GM19372 (cell line): ENCODE results near the gene DENND1C.
"Not testable (repeated sequence)": the region's sequence is repeated elsewhere in the genome, so short reads cannot be mapped to it uniquely, and the experiment has no call there.

Experiments
- ATAC-seq: cut with Tn5 transposase; IDR thresholded peaks from one replicate; pipeline ENCODE4 v1.9.1; 2021; ENCODE audit warnings: mild to moderate bottlenecking, low read depth, moderate library complexity; ENCODE audit not compliant: unreplicated experiment

Gene DENND1C

DNA sequence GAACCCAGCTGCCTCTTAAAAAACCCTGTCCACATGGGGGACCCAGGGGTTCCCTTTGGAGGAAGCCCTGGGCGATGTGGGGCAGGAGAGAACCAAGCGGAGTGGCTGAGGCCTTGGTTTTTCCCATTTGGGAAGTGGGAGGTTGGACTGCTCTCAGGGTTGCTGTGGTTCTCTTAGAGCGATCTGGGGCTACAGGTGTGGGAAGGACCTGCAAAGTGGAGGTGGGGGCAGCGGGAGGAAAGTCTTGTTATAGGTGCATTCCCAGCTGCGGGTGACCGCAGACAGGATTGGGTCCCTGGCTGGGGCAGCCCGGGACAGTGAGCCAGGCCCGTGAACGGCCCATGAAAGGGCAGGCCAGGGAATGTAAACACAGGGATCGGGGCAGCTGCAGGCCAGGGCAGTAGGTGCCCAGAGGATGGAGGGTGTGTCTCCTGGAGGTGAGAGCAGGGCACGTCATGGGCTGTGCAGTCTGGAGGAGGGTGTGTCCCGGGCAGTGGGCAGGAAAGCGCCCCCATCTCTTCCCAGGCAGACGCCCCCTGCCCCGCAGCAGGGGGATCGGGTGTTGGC is 22.8 kb downstream of the DENND1C start:
- ATAC-seq, result no peak

DNA sequence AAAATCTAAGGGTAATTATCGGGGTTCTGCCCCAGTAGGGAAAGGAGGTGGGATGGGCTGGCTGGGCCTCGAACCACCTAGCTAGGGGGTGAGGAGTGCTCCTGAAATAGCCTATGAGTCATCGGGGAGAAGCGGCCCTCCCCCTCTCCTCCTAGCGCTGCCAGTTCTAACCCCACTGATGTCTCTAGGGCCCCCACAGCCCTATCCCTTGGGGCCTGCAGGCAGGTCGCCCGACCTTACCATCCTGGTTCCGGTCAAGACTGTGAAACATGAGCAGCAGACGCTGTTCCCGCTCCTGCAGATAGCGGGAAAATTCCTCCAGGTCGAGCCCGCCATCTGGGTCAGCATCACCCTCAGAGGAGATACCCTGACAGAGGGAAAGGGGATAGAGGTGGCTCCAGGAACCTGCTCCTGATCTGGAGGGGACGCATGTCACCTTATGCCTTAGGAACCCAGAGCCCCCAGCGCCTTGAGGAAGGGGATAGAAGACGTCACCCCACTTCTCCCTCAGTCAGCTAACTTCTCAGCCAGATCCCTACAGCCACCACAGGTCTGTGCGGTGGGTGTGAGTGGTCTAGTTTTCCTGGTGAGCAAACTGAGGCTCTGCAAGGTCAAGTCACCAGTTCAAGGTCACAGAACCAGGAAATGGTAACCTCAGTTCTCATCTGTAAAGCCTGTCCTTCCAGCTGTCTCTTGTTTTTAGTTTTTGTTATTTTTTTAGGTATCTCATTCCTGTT is 23.5 kb downstream of the DENND1C start:
- ATAC-seq, result no peak

DNA sequence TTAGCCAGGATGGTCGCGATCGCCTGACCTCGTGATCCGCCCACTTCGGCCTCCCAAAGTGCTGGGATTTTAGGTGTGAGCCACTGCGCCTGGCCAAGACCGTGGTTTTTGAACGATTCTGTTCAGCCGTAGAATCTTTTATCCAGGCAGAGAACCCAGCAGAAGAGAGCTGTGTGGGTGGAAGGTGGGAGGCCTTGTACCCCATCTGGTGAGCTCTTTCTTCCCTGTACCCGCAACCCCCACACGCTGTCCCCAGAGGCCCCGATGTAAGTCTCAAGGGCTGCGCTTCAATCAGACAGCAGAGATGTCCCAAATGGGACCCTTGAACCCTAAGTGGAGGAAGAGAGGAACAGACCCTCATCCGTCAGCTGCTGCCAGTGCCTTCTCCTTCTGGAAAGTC is 25.7 kb downstream of the DENND1C start:
- ATAC-seq, result no peak

DNA sequence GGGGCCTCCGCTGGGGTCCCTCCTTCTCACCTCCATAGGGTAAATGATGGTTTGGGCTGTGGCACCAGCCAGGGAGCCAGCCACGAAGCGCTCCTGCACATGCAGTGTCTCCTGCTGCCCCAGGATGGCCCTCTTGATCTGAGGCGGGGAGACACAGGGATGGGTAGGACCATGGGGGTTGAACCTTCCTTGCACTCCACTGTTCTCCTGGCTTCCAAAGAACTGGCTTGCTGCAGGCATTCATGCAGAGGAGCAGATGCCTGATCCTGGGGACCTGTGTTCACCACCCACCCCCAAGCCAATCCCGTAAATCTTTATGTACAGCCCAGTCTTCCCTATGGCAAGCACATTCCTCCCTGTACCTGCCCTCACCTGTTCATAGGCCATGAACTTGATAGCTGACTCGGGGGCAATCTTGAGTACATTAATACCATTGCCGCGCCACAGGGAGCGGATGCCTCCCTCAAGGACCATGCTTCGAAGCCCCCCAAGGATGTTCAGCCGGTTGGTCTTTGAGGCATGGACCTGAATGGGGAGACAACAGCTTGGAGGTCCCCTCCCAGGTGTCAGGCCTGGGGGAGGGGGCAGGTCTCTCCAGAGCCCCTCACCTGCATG is 27.5 kb downstream of the DENND1C start:
- no peak for ATAC-seq

DNA sequence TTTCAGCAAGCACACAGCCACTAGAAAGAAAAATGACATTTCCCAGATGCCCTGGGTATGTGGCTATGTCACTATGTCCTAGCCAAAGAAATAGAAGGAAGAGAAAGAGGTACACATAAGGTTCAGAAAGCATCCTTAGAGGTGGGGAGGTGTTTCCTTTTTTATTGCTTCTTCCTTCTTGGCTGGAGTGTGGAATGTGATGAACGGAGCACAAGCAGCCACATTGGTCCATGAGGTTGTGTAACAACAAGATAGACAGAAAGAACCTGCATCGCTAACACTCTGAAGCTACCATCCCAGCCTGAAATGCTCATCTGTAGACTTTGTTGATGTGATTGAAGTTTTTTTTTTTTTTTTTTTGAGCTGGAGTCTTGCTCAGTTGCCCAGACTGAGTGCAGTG is 28.7 kb downstream of the DENND1C start:
- no peak for ATAC-seq

DNA sequence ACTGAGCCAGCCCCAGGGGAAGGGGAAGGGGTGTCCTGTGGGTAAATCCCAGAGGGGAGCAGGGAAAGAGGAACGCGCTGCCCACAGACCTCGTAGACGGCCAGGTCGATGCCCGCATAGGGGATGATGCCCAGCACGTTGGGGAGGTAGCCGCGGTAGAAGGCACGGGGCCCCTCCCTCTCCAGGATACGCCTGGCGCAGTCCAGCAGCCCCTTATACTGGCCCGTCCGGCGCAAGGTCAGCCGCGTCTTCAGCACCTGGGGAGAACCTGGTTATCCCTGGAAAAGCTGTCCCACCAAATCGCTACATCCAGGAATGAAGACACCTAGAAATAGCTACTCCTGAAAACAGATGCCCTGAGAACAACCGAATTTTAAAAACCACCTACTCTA is 29.4 kb downstream of the DENND1C start:
- ATAC-seq, result no peak

DNA sequence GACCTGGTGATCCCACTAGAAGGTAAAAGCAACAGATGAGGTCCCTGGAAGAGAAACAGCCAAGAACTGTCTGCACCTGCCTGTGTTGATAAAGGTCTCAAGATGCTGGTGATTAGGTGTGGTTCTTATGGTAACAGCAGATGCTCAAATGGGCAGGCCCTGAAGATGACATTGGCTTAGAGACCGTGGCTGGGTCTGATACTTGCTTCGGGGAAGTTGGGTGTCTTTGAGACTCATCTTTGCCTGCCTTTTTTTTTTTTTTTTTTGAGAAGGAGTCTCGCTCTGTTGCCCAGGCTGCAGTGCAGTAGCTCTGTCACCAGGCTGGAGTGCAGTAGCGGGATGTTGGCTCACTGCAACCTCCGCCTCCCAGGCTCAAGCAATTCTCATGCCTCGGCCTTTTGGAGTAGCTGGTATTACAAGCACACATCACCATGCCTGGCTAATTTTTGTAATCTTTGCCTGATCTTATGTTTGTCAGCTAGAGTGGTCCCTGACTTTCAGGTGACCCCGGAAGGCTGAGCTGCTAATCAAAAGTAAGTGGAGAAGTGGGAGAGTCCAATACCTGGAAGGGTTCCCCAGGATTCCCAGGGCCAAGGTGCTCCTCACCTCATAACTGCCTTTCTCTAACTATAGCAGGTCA is 29.9 kb downstream of the DENND1C start:
- no peak for ATAC-seq

DNA sequence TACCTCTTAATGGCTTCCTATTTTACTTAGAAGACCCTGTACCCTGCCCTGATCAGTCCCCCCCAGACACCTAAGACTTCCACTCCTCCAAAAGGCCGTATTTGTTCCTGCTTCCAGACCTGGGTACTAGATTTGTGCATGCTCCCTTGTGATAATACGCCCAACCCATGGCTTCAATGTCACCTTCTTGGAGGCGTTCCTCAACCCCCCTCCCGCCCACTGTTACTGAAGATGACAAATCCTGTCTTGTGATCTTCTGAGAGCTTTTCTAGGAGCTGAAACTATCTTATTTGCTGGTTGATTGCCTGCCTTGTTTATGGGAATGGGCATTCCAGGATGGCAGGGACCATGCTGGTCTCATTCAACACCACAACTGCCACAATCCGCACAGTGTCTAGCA is 31.4 kb downstream of the DENND1C start:
- no peak for ATAC-seq

DNA sequence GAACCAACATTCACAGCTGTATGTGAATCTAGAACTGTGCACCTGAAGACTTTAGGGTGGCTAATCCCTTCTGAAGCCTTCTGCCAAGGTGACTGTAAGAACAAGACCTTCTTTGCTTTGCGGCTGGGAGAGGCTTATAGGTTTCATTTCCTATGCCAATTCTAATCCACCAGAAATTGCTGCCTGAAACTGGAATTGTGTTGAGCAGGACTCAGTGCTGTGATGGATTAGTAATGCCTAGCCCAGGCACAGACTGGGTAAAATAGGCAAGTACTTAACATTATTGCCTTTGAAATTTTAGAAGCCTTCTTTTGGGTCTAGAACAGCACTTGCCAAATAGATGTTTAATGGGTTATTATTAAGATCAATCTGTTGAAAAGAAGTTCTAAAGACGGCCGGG is 33.5 kb downstream of the DENND1C start:
- no peak for ATAC-seq

DNA sequence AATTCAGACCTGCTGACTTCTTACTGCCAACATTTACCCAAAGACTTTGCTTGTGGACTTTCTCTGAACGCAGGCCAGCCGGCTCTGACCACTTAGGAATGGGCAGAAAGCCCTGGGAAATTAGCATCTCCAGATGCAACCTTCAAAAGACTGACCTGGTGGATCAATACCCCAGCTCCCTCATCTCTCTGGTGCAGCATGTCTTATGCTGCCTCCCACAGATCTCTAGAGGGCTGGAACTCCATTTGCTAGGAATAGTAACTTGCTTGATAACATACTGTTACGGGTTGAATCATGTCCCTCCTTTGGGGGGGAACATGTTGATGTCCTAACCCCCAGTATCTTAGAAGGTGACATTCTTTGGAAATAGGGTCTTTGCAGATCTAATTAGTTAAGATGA is 35.1 kb downstream of the DENND1C start:
- ATAC-seq, result no peak

DNA sequence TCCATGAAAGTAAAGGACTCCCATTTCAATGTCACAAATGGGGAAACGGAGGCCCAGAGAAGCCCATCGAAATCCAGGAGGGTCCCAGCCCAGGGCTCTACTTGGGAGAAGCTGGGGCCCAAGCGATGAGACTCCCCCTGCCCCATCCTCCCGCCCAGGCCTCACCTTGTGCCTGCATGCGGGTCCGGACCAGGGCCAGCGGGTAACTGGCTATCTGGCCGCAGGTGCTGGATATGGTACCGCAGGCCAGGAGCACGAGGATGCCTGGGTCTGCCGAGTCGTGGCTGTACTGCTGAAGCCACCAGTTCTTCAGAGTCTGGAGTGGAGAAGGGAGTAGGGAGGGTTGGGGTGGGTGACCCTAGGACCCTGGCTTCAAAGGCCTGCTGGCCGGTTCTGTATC is 37.6 kb downstream of the DENND1C start:
- ATAC-seq, result no peak

DNA sequence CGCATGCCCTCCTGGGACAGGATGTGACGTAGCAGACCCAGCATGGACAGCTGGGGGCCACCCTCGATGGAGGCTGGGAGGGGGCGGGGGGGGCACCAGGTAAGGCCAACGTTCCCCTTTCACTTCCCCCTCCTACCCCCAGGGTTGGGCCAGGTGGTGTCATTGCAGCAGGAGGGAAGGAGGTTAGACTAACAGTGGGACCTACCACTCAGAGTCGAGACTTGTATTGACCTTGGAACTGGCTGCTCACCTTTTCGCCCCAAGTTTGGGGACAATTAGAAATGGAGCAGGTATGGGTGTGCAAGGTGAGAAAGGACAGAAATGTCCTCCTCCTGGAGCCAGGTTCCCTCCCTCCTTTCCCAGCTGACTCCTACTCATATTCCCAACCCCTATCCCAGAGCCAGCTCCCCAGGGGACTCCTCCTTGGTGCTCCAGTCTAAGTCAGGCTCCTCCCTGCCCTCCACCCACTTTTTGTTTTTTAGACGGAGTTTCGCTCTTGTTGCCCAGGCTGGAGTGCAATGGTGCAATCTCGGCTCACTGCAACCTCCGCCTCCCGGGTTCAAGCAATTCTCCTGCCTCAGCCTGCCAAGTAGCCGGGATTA is 39.4 kb downstream of the DENND1C start:
- ATAC-seq, result no peak

DNA sequence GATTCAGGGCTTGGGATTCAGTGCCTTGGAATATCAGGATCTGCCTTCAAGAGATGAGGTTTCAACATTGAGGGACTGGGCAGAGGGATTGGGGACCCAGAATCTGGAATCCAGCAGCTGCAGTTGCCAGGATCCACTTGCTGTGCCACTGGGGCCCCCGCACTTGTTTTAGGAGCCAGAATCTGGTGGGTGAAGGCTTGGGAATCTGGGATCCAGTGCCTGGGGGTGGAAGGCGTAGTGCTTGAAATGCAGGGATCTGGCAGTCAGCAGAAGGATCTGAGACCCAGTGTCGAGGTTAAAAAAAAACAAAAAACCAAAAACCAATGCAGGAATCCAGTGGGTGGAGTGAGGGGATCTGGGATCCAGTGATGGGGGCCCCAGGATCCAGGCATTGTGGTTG is 40.7 kb downstream of the DENND1C start:
- no peak for ATAC-seq

DNA sequence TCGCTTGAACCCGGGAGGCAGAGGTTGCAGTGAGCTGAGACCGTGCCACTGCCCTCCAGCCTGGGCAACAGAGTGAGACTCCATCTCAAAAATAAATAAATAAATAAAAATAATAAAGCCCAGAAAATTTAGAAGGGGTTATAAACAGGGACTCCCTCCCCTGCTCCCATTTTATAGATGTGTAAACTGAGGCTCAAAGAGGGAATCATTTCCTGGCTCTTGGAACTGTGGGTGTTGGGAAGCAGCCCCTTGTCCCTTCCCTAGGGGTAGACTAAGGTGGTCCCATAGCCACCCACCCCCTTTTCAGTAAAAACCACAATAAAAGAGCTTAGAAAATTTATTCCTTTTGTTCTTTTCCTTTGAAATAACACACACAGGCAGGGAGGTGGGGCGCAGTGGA is 41.8 kb downstream of the DENND1C start:
- ATAC-seq, result no peak

DNA sequence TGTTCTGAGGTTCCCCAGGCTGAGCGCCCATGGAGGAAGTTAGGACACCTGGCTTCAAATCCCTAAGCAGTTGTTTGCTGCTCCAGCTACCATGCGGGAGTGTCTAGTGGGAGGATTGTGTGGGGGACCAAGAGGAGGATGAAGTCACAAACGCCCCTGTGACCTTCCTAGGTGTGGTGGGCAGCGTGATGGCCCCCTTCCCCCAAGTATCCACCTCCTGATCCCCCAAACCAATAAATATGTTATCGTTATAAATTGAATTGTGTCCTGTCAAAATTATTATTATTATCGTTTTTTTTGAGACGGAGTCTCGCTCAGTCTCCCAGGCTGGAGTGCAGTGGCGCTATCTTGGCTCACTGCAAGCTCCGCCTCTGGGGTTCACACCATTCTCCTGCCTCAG is 47.9 kb downstream of the DENND1C start, which contains the start of gene SLC25A41:
Gene SLC25A41 (minus strand): TSS at position 101 of the 400 bp plus-strand sequence. CDS start 70 bp downstream, at position 31.
- ATAC-seq, result no peak

DNA sequence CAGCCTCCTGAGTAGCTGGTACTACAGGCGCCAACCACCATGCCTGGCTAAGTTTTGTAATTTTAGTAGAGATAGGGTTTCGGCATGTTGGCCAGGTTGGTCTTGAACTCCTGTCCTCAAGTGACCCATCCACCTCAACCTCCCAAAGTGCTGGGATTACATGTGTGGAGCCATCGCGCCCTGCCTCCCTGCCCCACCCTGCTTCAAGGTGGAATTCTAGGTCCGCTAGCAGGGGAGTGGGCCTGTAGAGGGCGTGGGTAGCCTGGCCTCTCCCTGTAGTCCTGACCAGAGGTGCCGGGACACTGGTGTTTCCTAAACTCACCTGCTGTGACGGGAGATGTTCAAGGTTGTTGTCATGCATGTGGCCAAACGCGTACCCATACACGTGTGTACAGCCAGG is 48.4 kb downstream of the DENND1C start:
- no peak for ATAC-seq

DNA sequence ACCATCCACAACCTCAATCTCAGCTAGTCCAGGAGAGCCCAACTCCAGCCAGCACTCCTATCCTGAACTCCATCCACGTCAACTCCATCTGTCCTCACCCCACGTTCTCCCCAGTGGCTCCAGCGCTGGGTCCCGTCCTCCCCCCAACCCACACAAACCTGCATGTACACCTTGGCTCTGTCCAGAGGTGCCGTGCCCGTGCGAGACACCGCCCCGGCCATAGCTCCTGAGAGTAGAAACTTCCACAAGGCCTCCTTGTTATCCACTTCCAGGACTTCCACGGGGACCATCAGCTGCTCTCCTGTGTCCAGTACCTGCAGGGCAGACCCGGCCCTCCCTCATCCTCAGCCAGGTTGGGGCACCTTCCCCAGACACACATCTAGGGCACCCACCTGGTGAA is 49.7 kb downstream of the DENND1C start:
- no peak for ATAC-seq

DNA sequence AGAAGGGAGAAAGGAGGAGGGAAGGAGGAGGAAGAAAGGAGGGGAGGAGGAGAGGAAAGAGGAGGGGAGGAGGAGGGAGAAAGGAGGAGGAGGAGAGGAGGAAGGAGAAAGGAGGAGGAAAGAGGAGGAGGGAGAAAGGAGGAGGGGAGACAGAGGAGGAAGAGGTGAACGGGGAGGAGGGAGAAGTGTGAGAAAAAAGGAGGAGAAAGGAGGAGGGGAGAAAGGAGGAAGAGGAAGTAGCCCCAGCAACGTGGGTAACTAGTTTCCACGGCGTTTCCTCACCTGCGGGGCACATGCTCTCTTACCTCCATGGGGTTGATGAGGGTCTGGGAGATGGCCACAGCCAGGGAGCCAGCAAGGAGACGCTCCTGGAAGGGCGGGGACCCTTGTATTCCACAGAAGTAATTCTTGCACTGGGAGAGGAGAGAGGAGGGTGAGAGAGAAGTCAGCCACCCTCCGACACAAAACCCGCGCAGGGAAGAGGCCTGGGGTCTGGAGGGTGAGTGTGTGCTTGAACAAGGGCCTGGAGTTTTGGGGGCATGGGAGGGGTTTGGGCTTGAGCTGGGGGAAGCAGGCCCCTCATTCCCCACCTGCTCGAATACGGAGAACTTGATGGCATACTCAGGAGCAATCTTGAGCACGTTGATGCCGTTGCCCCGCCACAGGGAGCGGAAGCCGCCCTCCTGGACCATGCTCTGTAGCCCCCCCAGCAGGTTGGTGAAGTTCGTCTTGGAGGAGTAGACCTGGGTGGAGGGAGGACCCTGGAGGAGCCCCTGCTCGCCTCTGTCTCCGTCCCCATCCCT is 52.0 kb downstream of the DENND1C start:
- ATAC-seq, result no peak

DNA sequence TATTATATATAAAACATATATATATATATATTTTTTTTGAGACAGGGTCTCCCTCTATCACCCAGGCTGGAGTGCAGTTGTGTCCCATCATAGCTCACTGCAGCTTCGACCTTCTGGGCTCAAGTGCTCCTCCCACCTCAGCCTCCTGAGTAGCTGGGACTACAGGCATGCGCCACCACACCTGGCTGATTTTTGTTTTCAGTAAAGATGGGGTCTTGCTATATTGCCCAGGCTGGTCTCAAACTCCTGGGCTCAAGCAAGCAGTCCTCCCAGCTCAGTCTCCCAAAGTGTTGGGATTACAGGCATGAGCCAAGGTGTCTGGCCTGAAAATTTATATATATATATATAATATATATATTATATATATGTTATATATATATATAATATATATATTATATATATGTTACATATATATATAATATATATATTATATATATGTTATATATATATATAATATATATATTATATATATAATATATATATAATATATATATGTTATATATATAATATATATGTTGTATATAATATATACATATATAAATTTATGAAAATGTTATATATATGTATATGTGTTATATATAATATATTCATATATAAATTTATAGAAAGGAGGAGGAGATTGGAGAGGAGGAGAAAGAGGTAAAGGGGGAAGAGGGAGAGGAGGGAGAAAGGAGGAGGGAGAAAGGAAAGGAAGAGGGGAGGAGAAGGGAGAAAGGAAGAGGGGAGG is 52.7 kb downstream of the DENND1C start:
- ATAC-seq, result not testable (repeated sequence)

DNA sequence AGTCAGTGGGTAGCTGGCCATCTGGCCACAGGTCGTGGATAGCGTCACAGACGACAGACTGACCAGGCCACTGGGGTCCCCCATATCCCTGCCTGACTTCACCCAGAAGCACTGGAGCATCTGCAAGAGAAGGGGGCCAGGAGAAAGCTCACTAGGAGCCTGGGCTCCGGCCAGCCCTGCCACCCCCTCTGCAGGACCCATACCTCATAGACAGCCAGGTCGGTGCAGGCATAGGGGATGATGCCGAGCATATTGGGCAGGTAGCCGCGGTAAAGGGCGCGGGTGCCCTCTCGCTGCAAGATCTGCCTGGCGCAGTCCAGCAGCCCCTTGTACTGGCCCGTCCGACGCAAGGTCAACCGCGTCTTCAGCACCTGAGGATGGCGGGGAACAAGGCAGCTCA is 54.5 kb downstream of the DENND1C start:
- no peak for ATAC-seq
